Adrenal gland (tissue), 5 donors: ENCODE results near the gene TRAF2.

Source experiments
- POLR2A ChIP-seq, 2 donors: fragments of 450-650 bp; IDR thresholded peaks; one replicate each; pipeline ENCODE4 v1.6.1; 2017; ENCODE audit warnings: antibody characterized with exemption in 2 of 2, mild to moderate bottlenecking in 2 of 2, moderate library complexity in 1 of 2
- TF ChIP-seq, protein P1 (sequence below), 6 experiments: fragments of 450-650 bp in 4 of 6; fragments of 200-600 bp in 2 of 6; sonication (generic) in 1 of 6; IDR thresholded peaks; 1 replicate in 5 of 6; 2 replicates in 1 of 6; pipeline versions ENCODE4 v1.5.1 to v1.8.0; 2016 to 2021; ENCODE audit warnings: antibody characterized with exemption in 6 of 6, mild to moderate bottlenecking in 2 of 6, moderate library complexity in 1 of 6
- donor health status: DM: no; HTN: no; CAD: no.

DNA sequence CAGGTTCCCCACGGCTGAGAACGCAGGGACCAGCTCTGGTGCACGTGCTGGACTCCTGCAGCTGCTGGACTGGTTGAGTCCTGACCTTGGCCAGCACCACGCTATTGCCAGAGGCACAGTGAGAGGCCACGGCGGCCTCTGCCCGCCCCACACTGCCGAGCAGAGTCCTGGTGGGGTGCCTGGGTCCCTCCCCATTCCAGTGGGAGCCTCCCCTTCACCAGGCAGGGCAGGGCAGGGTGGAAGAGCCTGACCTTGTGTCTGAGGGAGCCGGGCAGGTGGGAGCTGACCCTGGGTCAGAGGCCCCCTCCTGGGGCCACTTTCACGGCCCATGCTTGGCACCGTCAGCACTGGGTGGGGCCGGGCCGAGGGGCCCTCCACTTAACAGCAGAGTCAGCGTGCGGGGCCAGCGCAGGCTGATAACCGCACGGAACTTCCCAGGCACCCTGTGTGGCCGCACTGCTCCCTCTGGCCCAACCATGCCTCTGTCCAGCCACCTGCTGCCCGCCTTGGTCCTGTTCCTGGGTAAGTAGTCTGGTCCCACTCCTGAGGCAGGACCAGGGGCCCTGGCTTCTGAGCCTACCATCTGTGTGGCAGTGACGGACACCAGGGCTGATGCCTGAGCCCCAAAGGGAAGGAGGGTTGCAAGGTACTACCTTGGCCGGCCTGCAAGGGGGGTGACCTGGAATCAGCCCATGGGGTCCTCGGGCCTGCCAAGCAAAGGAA is 34.2 kb upstream of the TRAF2 start, which contains the start of gene MAMDC4:
- TF ChIP-seq, protein P1, sequence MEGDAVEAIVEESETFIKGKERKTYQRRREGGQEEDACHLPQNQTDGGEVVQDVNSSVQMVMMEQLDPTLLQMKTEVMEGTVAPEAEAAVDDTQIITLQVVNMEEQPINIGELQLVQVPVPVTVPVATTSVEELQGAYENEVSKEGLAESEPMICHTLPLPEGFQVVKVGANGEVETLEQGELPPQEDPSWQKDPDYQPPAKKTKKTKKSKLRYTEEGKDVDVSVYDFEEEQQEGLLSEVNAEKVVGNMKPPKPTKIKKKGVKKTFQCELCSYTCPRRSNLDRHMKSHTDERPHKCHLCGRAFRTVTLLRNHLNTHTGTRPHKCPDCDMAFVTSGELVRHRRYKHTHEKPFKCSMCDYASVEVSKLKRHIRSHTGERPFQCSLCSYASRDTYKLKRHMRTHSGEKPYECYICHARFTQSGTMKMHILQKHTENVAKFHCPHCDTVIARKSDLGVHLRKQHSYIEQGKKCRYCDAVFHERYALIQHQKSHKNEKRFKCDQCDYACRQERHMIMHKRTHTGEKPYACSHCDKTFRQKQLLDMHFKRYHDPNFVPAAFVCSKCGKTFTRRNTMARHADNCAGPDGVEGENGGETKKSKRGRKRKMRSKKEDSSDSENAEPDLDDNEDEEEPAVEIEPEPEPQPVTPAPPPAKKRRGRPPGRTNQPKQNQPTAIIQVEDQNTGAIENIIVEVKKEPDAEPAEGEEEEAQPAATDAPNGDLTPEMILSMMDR (IDR thresholded peaks at IDR 0.05) = no peak
- TF ChIP-seq POLR2A (IDR thresholded peaks at IDR 0.05) = peak in 1 of 2 donors; percentile 35
